Gastrocnemius medialis (tissue), 4 donors: ENCODE measurements around the gene CGB1.

Experiments
- POLR2A ChIP-seq, 2 donors: fragments of 450-650 bp; IDR thresholded peaks; one replicate each; pipeline ENCODE4 v1.6.1; 2017; ENCODE audit warnings: antibody characterized with exemption in 2 of 2, mild to moderate bottlenecking in 2 of 2, moderate library complexity in 2 of 2
- TF ChIP-seq, protein P1 (sequence below), 5 experiments: fragments of 450-650 bp in 3 of 5; fragments of 200-600 bp in 2 of 5; sonication (generic) in 2 of 5; IDR thresholded peaks in 4 of 5; conservative IDR thresholded peaks in 1 of 5; 1 replicate in 4 of 5; 2 replicates in 1 of 5; pipeline ENCODE4 v1.5.1; 2016 to 2019; ENCODE audit warnings: antibody characterized with exemption in 5 of 5, mild to moderate bottlenecking in 3 of 5, moderate library complexity in 3 of 5

DNA sequence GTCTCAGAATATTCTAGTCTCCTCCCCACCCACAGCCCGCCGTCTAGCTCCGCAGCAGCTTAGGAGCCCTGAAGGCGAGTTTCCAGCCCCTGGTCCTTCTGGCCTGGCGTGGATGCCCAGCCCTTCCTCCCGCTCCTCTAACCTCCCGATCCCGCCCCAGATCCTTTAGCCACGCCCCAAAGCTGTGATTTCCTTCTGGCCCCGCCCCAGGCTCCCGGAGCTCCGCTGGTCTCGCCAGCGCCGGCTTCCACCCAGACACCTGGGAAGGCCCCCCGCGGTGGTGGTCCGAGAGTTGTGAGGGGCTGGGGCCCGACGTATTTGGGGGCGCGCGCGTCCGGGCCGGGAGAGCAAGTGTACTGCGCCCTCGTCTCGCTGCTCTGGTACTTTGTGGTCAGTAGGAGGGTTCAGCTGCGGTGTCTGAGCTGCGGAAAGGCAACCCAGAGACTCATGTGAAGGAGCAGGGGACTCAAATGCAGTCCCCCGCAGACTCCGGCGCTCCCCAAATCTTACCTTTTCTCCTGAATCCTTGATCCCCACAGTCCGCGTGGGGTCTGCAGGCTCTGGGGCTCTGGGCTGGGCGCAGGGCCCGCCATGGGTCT, 21.0 kb upstream of the CGB1 start, which contains the start of gene CGB7:
- TF ChIP-seq, protein P1, sequence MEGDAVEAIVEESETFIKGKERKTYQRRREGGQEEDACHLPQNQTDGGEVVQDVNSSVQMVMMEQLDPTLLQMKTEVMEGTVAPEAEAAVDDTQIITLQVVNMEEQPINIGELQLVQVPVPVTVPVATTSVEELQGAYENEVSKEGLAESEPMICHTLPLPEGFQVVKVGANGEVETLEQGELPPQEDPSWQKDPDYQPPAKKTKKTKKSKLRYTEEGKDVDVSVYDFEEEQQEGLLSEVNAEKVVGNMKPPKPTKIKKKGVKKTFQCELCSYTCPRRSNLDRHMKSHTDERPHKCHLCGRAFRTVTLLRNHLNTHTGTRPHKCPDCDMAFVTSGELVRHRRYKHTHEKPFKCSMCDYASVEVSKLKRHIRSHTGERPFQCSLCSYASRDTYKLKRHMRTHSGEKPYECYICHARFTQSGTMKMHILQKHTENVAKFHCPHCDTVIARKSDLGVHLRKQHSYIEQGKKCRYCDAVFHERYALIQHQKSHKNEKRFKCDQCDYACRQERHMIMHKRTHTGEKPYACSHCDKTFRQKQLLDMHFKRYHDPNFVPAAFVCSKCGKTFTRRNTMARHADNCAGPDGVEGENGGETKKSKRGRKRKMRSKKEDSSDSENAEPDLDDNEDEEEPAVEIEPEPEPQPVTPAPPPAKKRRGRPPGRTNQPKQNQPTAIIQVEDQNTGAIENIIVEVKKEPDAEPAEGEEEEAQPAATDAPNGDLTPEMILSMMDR (IDR thresholded peaks at IDR 0.05 in 4 of 5, conservative IDR thresholded peaks at IDR 0.05 in 1 of 5), result no peak
- TF ChIP-seq POLR2A (IDR thresholded peaks at IDR 0.05), result peak; percentile 20 to 37
